Activated effector memory CD4-positive, alpha-beta T cell treated with Interleukin-2 at 50 U/mL for 16 hours (primary cell): ENCODE data around the gene CHAC1.
A peak's percentile ranks its signal among the peaks of the same experiment; 100 is the strongest.

ENCODE experiments used
- DNase-seq: peaks from one replicate; pipeline ENCODE4 v3.0.0-alpha.2; 2020

The CHAC1 gene, protein sequence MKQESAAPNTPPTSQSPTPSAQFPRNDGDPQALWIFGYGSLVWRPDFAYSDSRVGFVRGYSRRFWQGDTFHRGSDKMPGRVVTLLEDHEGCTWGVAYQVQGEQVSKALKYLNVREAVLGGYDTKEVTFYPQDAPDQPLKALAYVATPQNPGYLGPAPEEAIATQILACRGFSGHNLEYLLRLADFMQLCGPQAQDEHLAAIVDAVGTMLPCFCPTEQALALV

DNA sequence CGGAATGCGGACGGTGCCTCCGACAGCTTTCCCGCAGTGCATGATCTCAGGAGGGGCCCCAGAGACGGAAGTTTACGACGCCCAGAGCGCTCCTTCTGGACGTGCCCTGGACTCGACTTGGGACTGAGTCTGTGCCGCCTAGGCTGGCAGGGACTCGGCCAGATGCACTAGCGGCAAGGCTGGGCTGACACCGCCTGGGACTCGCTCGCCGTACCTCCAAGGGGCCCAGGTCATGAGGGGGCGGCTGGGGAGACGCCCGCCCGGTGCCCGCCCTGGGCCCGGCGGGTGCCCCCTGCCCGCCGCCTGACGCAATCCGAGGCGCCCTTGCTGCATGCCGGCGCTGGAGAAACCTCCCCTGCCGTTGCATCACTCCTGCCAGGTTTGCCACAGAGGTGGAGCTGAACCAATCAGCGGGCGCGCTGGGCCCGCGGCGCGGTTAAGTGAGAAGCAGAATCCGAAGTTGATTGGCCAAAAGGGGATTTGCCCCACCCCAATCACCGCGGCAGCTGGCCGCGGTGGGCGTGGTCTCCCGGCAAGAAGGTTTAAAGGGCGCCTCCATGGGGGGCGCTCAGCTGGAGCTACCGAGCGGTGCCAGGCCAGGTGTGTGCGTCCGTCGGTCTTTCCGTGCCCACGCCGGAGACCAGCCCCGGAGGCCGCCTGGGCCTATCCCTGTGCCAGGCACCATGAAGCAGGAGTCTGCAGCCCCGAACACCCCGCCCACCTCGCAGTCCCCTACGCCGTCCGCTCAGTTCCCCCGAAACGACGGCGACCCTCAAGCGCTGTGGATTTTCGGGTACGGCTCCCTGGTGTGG, at the start of gene CHAC1:
Gene CHAC1, plus strand, starts transcription at position 571 of the 812 bp plus-strand sequence. Its CDS starts 113 bp downstream, at position 684.
- peak; percentile 93 for DNase-seq

DNA sequence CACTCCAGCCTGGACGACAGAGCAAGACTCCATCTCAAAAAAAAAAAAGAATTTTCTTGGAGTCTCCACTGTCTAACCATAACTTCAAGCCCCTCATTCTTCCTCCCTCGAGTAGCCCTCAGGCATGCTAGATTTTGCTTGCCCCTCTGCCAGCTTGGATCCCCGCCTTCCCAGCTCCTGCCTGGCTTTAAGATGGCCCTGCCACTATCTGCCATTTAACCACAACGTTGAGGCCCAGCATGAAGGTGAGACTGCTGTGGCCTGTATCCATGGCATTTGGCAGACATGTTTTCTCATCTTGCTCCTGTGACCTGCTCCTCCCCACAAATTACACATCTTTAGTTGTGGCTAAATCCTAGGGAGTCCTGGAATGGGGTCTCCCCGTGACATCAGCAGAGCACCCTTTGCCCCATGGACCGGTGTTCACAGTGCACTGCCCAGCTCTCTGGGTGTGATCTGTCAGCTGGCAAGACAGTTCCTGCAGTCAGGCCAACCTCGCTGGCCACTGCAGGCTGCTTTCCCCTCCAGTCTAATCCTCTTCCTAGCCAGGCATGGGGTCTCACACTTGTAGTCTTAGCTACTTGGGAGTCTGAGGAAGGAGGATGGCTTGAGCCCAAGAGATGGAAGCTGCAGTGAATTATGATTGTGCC, 48.6 kb upstream of the CHAC1 start:
- DNase-seq: no peak

DNA sequence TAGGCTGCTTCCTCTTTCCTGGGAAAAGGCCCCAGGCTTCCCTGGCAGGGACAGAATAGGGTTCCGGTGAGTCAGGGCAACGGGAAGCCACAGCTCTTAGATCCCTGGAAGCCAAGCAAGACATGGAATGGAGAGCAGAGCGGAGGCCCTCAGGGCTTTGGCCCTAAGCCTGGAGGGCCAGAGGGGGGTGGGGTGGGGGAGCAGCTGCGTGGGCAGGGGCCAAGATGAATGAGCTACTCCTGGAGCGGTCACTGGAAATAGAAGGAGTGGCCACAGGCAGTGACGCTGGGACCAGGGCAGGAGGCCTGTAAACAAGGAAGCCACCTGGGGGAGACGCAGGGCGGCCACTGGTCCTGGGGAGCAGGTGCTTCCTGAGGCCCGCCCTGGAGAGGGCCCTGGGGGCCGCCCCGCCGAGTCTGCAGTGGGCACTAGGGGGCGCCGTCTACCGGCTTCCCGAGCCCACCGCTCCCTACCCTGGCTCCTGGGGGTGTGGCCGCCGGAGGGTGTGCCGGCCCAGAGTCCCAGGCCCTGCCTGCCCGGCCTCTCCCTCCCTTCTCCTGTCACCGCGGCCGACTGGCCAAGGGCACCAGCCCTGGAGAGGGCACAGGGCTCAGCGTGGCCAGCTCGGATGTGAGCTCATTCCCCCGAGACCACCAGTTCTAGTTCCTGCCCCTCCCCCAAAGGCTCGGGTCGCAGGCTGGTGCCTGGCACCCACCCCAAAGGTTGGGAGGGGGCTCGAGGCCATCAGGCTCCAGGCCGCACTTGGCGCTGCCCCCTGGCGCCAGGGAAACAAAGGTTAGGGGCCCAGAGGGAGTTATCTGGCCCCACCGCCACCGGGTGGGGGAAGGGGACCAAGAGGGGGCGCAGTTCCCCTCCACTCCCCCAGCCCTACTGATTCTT, 46.9 kb upstream of the CHAC1 start:
- DNase-seq: peak; percentile 58

DNA sequence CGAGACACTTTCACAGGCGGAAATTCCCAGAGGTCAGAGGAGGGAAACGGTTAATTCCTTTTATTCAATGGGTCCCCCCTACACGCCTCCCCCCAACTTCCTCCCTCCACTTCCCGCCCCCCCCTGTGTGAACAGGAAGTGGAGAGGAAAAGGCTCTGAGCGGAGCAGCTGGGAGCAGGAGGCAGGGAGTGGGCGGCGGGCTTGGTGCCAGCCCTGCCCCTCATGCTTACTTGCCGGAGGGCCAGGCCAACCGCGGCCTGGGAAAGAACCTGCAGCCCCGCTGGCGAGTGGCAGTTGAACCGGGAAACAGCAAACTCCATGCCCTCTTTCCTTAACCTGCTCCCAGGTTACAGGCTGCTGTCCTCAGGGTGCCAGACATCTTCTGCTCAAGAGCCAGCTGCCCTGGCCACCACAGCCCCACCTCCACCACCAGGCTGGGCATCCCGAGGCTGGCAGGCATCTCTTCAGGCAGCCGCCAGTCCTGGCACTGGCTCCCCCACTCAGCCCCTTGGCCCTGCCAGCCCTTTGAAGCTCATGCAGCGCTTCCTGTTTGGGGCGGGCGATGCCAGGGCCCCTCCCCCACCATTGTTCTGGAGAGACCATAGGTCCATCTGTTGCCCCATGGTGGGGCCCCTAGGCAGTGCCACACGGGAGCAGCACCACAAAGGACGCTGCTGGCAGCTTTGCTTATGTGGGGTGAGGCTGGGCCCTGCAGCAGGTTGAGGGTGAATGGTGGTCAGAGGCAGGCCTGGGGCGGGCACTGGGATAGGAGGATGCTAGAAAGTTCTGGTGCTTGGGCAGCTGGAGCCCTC, 46.1 kb upstream of the CHAC1 start:
- peak; percentile 53 for DNase-seq

DNA sequence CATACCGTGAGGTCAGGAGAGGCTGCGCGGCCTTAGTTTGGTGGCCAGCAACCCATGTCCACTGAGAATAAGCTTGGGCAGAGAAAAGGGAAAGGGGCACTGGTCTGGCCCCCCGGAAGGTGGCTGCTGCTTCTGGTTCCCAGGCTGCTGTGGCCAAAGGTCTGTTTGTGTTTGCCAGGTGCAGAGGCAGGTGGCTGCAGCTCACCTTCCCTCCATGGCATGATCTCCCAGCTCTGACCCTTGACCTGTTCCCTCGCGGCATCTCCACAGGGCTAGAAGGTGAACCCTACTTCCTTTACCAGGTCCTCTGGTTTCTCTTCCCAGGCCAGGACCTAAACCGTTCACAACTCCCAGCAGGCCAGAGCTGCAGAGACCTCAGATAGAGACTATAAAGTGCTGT, 45.2 kb upstream of the CHAC1 start:
- DNase-seq: no peak

DNA sequence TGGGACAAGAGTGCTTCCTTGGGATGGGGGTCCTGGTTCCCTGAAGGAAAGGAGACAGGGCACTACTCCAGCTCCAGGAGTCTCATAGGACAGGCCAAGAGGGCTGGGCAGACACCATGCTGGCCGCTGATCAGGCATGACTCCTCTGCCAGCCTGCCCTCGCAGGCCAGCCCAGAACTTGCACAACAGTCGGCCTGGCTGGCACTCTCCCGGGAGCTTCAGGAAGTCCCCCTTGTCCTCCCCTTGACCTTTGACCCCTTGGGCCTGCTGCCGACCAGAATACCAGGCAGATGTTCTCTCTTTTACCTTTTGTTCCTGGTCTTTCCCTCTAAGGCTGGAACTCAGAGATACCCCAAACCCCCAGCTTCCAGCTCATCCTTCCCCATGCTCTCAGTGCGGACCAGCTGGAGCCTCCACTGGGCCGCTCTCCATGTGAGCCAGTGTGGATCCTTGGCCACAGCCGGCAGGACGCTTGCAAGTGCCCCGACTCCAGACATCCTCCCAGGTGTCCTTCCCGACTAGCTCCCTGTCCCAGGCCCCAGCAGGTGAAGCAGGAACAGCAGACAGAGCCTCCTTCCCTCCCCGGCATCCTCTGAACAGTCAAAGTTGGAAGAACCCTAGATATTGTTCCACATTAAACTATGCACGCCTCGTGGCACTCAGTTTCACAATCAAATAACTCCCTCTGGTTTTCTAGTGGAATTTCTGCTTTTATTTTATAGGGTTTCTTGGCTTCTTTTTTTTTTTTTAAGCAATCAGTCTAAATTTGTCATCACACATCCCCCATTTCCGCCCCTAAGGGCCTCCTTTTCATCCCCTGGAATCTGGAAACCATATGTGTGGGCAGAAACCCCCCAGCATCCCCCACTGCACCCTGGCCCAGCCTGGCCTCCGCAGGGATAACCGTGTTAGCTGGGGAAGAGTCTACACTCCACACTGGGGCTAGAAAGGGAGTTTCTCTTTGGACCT, 43.3 kb upstream of the CHAC1 start:
- no peak for DNase-seq

DNA sequence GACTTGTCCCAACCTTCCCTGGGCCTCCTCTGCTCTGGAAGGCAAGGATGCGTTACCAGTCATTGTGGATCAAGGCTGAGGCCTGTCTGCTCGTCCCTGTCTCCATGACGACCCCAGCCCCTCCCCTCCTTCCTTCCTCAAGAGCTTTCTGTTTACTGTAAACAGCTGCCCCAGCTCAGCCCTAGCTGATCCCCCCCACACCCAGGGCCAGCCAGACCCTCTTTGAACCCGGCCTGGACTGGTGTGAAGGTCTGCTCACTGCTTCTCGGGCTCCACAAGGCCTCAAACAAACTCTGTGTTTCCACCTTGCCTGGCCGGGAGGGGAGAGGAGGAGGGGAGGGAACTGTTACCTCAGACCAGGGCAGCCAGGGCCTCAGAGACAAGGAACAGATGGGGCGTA, 42.1 kb upstream of the CHAC1 start:
- no peak for DNase-seq

DNA sequence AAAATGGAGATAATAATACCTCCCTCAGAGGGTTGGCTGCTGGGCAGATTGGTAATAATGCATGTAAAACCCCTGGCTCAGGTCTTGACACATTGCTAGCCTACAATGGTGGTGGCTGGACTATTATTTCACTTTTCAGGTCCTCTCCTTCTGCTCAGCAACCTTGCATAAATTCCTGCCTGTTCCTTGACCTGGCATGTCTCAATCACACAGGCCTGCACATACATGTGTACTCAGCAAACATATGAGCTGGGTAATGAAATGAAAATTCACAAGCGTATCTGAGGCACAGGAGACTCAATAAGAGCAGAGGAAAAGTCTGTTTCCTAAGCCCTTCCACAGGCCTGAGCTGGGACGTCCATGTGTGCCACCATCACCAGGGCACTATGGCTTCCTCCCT, 41.6 kb upstream of the CHAC1 start:
- no peak for DNase-seq

DNA sequence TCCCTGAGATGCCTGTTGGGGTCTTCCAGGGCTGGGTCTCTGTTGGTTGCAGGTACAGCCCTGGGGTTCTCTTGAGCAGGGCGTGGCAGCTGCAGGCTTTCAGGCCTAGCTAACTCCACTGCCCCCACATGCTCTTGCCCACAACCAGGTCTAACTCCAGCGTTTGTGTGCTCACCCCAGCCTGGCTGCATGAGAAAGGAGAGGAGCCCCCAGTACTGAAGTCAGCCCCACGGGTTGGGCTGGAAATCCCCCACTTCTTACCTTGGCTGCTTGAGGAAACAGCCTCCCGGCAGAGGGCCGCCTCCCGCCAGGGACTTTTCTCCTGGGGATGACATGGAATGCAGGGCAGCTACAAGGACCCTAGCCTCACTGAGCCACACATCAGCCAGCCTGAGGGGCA, 40.8 kb upstream of the CHAC1 start:
- no peak for DNase-seq

DNA sequence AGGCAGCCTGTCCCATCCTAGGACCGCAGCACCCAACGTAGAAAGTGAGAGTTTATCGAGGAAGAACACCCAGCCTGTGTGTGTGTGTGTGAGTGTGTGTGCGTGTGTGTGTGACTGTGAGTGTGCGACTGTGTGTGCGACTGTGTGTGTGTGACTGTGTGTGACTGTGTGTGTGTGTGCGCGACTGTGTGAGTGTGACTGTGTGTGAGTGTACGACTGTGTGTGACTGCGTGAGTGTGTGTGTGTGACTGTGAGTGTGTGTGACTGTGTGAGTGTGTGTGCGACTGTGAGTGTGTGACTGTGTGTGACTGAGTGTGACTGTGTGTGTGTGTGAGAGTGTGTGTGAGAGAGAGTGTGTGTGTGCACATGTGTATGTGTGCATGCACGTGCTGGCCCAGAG, 39.3 kb upstream of the CHAC1 start:
- DNase-seq: no peak

DNA sequence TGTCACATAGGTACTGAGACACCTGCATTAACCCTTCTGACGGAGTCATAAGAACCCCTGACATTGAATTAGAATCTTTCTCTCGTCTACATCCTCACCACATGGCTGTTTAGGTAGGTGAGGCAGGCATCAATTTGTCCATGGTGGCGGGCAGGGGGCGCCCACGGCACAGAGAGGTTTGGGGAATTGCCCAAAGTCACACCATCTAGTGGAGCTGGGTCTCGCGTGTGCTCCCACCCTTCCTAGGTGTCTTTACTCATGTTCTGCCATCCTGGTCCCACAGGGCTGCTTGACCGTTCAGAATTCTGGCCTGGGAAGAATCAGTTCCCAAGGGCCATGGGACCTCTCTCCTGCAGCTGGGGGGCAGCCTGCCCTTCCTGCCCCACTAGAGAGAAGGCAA, 38.8 kb upstream of the CHAC1 start:
- DNase-seq: no peak

DNA sequence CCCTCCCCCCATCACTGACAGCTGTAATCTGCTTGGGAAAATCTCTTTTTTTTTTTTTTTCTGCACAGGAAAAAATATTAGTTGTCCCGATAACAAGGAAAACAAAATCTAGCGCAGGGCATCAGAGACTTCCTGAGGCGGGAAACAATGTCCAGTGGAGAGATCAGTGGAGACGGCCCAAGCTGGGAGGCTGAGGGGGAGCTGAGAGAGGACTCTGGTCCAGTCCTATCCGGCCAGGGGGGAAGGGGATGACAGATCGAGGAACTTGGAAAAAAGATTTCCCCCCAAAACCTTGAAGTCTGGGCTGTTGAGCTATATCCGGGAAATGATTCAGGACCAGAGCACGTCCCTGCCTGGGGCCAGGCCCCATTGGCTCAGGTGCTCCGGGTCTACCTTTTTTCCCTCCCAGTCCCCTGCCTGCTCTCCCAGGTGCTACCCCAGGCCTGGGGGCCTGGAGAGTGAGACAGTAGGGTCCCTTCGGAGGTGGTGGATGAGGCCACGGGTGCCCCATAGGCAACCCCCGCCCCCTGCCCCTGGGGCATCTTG, 38.1 kb upstream of the CHAC1 start:
- DNase-seq: no peak

DNA sequence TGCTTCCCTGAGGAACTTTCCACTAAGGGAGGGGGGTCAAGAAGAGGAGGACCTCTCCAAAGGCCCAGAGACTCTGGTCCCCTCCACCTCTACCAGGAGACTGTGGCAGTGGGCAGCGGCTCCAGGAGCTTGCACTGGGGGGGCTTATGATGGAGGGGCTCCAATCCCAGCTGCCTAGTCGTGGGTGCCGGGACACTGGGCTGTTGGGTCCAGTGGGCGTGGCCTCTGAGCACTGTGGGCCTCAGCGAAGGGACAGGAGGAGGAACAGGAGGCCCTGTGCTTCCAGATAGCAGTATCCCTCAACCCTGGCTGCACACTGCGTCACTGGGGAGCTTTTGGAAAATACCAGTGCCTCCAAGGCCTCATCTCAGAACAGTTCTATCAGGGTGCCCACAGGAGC, 37.6 kb upstream of the CHAC1 start:
- DNase-seq: no peak

DNA sequence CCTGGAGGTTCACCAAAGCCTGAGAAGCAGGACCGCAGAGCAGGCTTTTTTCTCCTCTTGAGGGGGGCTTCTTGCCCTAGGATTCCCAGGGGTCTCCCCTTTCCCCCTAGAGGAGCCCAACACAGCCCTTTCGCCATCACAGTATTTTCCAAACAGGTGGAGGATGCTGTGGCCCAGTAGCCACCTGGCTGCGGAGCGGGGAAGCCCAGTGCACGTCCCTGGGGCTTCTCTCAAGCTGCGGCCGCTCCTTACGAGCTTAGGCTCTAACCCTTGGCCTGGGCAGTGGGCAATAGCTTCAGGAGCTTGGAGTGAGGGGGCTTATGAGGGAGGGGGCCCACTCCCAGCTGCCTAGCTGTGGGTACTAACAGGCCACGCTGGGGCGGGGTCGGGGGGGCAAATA, 35.7 kb upstream of the CHAC1 start:
- DNase-seq: no peak

DNA sequence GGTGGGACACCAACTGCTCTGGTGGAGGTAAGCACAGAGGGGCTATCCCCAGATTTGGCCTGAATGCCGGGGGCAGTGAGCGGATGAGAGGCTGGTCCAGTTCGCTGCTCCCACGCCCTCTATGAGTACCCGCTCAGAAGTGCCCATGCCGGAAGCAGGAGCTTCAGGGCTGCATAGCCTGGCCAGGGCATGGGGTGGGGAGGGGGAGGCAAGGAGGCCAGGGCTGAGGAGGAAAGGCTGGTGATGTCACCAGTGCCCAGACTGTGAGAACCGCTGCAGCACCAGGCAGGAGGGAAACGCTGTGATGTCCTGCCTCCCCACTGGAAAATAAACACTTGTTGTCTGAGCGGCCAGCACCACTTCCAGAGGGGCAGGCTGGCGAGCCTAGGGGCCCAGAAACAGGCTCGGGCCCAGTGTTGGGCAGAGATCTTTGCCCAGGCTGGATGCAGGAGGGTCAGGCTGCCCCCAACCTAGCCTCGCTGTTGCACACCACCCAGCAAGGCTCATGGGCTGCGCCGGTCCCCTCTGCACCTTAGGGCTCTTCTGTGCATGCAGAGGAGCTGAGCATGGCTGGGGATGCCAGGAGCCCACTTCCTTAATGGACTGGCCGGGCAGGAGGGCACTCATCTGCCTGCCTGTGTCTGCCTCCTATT, 35.0 kb upstream of the CHAC1 start:
- no peak for DNase-seq

DNA sequence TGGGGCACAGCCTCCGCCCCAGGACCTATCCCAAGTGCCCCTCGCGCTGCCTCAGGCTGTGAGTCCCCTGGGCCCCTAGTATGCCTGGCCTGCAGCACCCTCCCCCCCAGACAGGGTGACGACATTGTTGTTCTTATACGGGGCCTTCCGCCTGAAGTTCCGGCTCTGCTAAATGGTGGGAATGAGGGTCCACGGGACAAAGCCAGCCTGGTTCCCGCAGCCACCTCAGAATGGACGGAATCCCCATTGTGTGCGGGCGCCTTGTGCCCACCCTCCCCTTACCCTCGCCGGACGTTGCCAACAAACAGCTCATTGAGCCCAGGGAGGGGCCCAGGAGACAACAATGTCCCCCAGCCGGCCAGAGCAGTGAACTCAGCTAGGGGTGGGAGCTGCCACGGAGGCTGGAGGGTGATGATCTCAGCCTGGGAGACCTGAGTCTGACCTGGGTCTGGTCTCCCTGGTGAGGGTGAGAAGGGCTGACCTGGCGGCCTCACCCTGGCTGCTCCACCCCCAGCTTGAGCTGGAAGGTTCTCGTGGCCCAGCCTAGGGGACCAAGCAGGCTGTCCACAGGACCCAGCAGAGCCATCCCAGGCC, 34.4 kb upstream of the CHAC1 start:
- DNase-seq: no peak

DNA sequence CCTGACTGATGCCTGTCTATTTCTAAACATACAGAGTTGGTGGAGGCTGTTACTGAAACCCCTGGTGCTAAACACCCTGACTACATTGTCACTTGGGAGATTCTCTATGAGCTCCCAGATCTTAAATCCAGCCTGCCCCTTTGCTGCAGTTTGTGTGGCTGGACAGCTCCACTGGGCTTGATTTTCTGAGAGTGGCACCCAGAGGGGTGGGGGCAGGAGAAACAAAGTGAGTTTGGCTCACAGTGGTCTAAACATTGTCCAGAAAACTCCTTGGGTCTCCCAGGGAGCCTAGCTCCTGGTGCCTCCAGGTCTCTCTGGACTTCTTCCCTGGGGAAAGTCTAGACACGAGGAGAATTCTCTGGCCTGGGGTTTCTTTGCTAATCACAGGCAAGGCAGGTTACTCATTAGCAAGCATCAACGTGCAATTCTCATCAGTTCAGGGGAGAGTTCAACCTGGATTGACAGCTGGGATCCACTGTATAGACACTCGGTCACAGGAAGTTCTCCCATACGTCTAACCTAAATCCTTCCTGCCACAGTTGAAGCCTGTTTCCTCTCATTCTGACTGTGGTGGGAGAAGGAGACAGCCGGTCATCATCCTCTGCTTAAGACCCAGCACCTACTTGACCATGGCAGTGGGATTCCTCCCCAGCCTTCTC, 31.2 kb upstream of the CHAC1 start:
- DNase-seq: no peak

DNA sequence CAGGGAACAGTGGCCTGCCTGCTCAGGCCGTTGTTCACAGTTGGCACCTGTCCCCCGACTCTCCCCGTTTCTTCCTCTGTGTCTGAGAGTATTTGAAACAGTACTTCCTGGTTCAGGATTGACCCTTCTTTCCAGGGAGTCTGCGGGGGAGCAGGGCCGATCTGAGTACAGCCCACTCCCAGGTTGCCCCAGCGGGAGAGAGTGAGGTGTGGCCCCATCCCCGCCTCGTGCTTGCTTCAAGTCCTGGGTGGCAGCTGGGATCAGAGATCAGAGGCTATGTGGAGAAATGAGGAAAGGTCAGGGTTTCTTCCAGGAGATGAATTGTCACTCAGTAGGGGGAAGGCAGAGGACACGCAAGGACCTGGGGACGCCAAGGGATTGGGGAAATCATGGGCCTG, 30.7 kb upstream of the CHAC1 start:
- DNase-seq: no peak

DNA sequence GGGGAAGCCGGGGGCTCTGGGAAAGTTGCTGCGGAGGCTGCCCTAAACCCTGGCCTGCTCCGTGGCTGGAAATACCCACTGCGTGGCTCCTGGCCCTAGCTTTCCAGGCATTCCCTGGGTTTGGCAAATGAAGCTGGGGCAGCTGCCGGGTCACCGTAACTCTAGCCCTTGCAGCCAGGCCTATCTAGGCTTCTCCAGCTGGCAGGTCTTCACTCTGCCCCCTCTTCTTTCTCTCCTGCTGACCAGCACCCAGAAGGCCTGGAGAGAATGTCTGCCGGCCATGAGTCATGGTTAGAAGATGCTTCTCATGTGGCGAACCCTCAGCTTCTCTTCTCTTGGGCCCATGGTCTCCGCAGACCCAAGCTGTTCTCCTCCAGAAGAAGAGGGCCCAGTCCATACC, 29.7 kb upstream of the CHAC1 start:
- no peak for DNase-seq
